ENCODE results near the gene HVCN1.
"Not testable (repeated sequence)": the region's sequence is repeated elsewhere in the genome, so short reads cannot be mapped to it uniquely, and the experiment has no call there.

Gene HVCN1

GRCh38 chr12:110688446-110689280 lies at the start of gene HVCN1:
Gene HVCN1 (minus strand): TSS chr12:110689115. CDS start chr12:110683245, 5,870 bp downstream.
- no peak within 1 kb of the TSS for H3K27ac ChIP-seq (ENCODE audit: low read length)

GRCh38 chr12:110737532-110737931 lies 48.6 kb upstream of the HVCN1 start:
- Histone ChIP-seq H3K27me3 (ENCODE audit: control insufficient read depth in 1 of 2, insufficient read depth in 2 of 2, low read length in 2 of 2) (no peaks in the 10 kb centered on the region), H3K9me3 (ENCODE audit: control insufficient read depth in 2 of 2, low read length in 2 of 2) (no peaks in the 10 kb centered on the region), H3K27ac (ENCODE audit: low read length) (no peak overlapping the region), H3K36me3 (ENCODE audit: control insufficient read depth in 2 of 2, insufficient read depth in 2 of 2, low read length in 2 of 2) (no peaks in the 10 kb centered on the region), H3K4me1 (ENCODE audit: control insufficient read depth, insufficient read depth, low read length) (peaks cover 23% of the 10 kb centered on the region), H3K9ac (ENCODE audit: low read length in 2 of 2) (no peak overlapping the region), H3K4me3 (ENCODE audit: low read length in 2 of 2) (no peak overlapping the region)

More at GRCh38 chr12:110688446-110689280, at the start of gene HVCN1:
- H3K4me3 ChIP-seq (ENCODE audit: low read length in 2 of 2) = peak within 1 kb of the TSS; percentile 68 to 81
- peak within 1 kb of the TSS; percentile 59 to 69 for H3K9ac ChIP-seq (ENCODE audit: low read length in 2 of 2)
- H3K27me3 ChIP-seq (ENCODE audit: control insufficient read depth in 1 of 2, insufficient read depth in 2 of 2, low read length in 2 of 2) = no peaks in the 10 kb centered on the region
- peaks cover 17% of the 10 kb centered on the region for H3K4me1 ChIP-seq (ENCODE audit: control insufficient read depth, insufficient read depth, low read length)
- H3K36me3 ChIP-seq (ENCODE audit: control insufficient read depth in 2 of 2, insufficient read depth in 2 of 2, low read length in 2 of 2) = peaks cover 0 to 2% of the 10 kb centered on the region in 2 donors
- H3K9me3 ChIP-seq (ENCODE audit: control insufficient read depth in 2 of 2, low read length in 2 of 2) = no peaks in the 10 kb centered on the region

- peaks cover 25% of the 10 kb centered on the region for H3K4me1 ChIP-seq (ENCODE audit: control insufficient read depth, insufficient read depth, low read length)
- not testable (repeated sequence) for H3K9ac ChIP-seq (ENCODE audit: low read length in 2 of 2); H3K27me3 ChIP-seq (ENCODE audit: control insufficient read depth in 1 of 2, insufficient read depth in 2 of 2, low read length in 2 of 2); H3K4me3 ChIP-seq (ENCODE audit: low read length in 2 of 2); H3K27ac ChIP-seq (ENCODE audit: low read length); H3K9me3 ChIP-seq (ENCODE audit: control insufficient read depth in 2 of 2, low read length in 2 of 2); H3K36me3 ChIP-seq (ENCODE audit: control insufficient read depth in 2 of 2, insufficient read depth in 2 of 2, low read length in 2 of 2)
These were observed 48.1 kb upstream of the HVCN1 start for GRCh38 chr12:110737016-110737415.

GRCh38 chr12:110733900-110734299 lies 45.0 kb upstream of the HVCN1 start:
- Histone ChIP-seq H3K36me3 (ENCODE audit: control insufficient read depth in 2 of 2, insufficient read depth in 2 of 2, low read length in 2 of 2) (peaks cover 13 to 18% of the 10 kb centered on the region in 2 donors), H3K4me1 (ENCODE audit: control insufficient read depth, insufficient read depth, low read length) (peaks cover 23% of the 10 kb centered on the region), H3K9me3 (ENCODE audit: control insufficient read depth in 2 of 2, low read length in 2 of 2) (no peaks in the 10 kb centered on the region), H3K27ac (ENCODE audit: low read length) (no peak overlapping the region), H3K27me3 (ENCODE audit: control insufficient read depth in 1 of 2, insufficient read depth in 2 of 2, low read length in 2 of 2) (no peaks in the 10 kb centered on the region), H3K4me3 (ENCODE audit: low read length in 2 of 2) (peak overlapping the region in 1 of 2 donors; percentile 22), H3K9ac (ENCODE audit: low read length in 2 of 2) (no peak overlapping the region)

GRCh38 chr12:110733089-110733715 lies 44.3 kb upstream of the HVCN1 start:
- H3K9ac ChIP-seq (ENCODE audit: low read length in 2 of 2) = no peak overlapping the region
- H3K27me3 ChIP-seq (ENCODE audit: control insufficient read depth in 1 of 2, insufficient read depth in 2 of 2, low read length in 2 of 2) = no peaks in the 10 kb centered on the region
- H3K27ac ChIP-seq (ENCODE audit: low read length) = no peak overlapping the region
- peaks cover 16% of the 10 kb centered on the region for H3K4me1 ChIP-seq (ENCODE audit: control insufficient read depth, insufficient read depth, low read length)
- peaks cover 18 to 23% of the 10 kb centered on the region in 2 donors for H3K36me3 ChIP-seq (ENCODE audit: control insufficient read depth in 2 of 2, insufficient read depth in 2 of 2, low read length in 2 of 2)
- no peaks in the 10 kb centered on the region for H3K9me3 ChIP-seq (ENCODE audit: control insufficient read depth in 2 of 2, low read length in 2 of 2)
- H3K4me3 ChIP-seq (ENCODE audit: low read length in 2 of 2) = no peak overlapping the region

- Histone ChIP-seq H3K4me1 (ENCODE audit: control insufficient read depth, insufficient read depth, low read length) (peaks cover 16% of the 10 kb centered on the region), H3K9me3 (ENCODE audit: control insufficient read depth in 2 of 2, low read length in 2 of 2) (no peaks in the 10 kb centered on the region), H3K4me3 (ENCODE audit: low read length in 2 of 2) (no peak overlapping the region), H3K9ac (ENCODE audit: low read length in 2 of 2) (no peak overlapping the region), H3K27ac (ENCODE audit: low read length) (no peak overlapping the region), H3K27me3 (ENCODE audit: control insufficient read depth in 1 of 2, insufficient read depth in 2 of 2, low read length in 2 of 2) (no peaks in the 10 kb centered on the region), H3K36me3 (ENCODE audit: control insufficient read depth in 2 of 2, insufficient read depth in 2 of 2, low read length in 2 of 2) (peaks cover 18 to 26% of the 10 kb centered on the region in 2 donors)
These were observed 43.7 kb upstream of the HVCN1 start for GRCh38 chr12:110732572-110732971.

- H3K9ac ChIP-seq (ENCODE audit: low read length in 2 of 2) = no peak overlapping the region
- H3K27ac ChIP-seq (ENCODE audit: low read length) = no peak overlapping the region
- H3K4me1 ChIP-seq (ENCODE audit: control insufficient read depth, insufficient read depth, low read length) = peaks cover 16% of the 10 kb centered on the region
- H3K27me3 ChIP-seq (ENCODE audit: control insufficient read depth in 1 of 2, insufficient read depth in 2 of 2, low read length in 2 of 2) = no peaks in the 10 kb centered on the region
- no peaks in the 10 kb centered on the region for H3K9me3 ChIP-seq (ENCODE audit: control insufficient read depth in 2 of 2, low read length in 2 of 2)
- H3K36me3 ChIP-seq (ENCODE audit: control insufficient read depth in 2 of 2, insufficient read depth in 2 of 2, low read length in 2 of 2) = peaks cover 21 to 30% of the 10 kb centered on the region in 2 donors
- H3K4me3 ChIP-seq (ENCODE audit: low read length in 2 of 2) = no peak overlapping the region
These were observed 42.6 kb upstream of the HVCN1 start for GRCh38 chr12:110731479-110731878.

- peaks cover 11% of the 10 kb centered on the region for H3K4me1 ChIP-seq (ENCODE audit: control insufficient read depth, insufficient read depth, low read length)
- H3K9me3 ChIP-seq (ENCODE audit: control insufficient read depth in 2 of 2, low read length in 2 of 2) = no peaks in the 10 kb centered on the region
- H3K4me3 ChIP-seq (ENCODE audit: low read length in 2 of 2) = no peak overlapping the region
- no peak overlapping the region for H3K27ac ChIP-seq (ENCODE audit: low read length)
- no peaks in the 10 kb centered on the region for H3K27me3 ChIP-seq (ENCODE audit: control insufficient read depth in 1 of 2, insufficient read depth in 2 of 2, low read length in 2 of 2)
- peaks cover 31 to 45% of the 10 kb centered on the region in 2 donors for H3K36me3 ChIP-seq (ENCODE audit: control insufficient read depth in 2 of 2, insufficient read depth in 2 of 2, low read length in 2 of 2)
- H3K9ac ChIP-seq (ENCODE audit: low read length in 2 of 2) = no peak overlapping the region
These were observed 39.7 kb upstream of the HVCN1 start for GRCh38 chr12:110728628-110729027.

GRCh38 chr12:110726708-110727369 lies 37.9 kb upstream of the HVCN1 start:
- Histone ChIP-seq H3K9ac (ENCODE audit: low read length in 2 of 2) (no peak overlapping the region), H3K27ac (ENCODE audit: low read length) (no peak overlapping the region), H3K4me1 (ENCODE audit: control insufficient read depth, insufficient read depth, low read length) (peaks cover under 1% of the 10 kb centered on the region), H3K27me3 (ENCODE audit: control insufficient read depth in 1 of 2, insufficient read depth in 2 of 2, low read length in 2 of 2) (no peaks in the 10 kb centered on the region), H3K36me3 (ENCODE audit: control insufficient read depth in 2 of 2, insufficient read depth in 2 of 2, low read length in 2 of 2) (peaks cover 42 to 58% of the 10 kb centered on the region in 2 donors), H3K9me3 (ENCODE audit: control insufficient read depth in 2 of 2, low read length in 2 of 2) (no peaks in the 10 kb centered on the region), H3K4me3 (ENCODE audit: low read length in 2 of 2) (no peak overlapping the region)

GRCh38 chr12:110726028-110726427 lies 37.1 kb upstream of the HVCN1 start:
- H3K9me3 ChIP-seq (ENCODE audit: control insufficient read depth in 2 of 2, low read length in 2 of 2) = no peaks in the 10 kb centered on the region
- no peak overlapping the region for H3K9ac ChIP-seq (ENCODE audit: low read length in 2 of 2)
- no peak overlapping the region for H3K4me3 ChIP-seq (ENCODE audit: low read length in 2 of 2)
- no peaks in the 10 kb centered on the region for H3K27me3 ChIP-seq (ENCODE audit: control insufficient read depth in 1 of 2, insufficient read depth in 2 of 2, low read length in 2 of 2)
- no peak overlapping the region for H3K27ac ChIP-seq (ENCODE audit: low read length)
- peaks cover 39 to 57% of the 10 kb centered on the region in 2 donors for H3K36me3 ChIP-seq (ENCODE audit: control insufficient read depth in 2 of 2, insufficient read depth in 2 of 2, low read length in 2 of 2)
- H3K4me1 ChIP-seq (ENCODE audit: control insufficient read depth, insufficient read depth, low read length) = no peaks in the 10 kb centered on the region

Data from stomach smooth muscle (tissue), 2 donors.